GM20000 (cell line): ENCODE results near the gene SEMA3C.

ENCODE experiments used
- DNase-seq: peaks from one replicate; pipeline ENCODE4 v3.0.0; 2012; ENCODE audit warnings: low spot score
- TF ChIP-seq, protein P1 (sequence below): IDR thresholded peaks from 2 replicates; pipeline ENCODE4 v1.5.1; 2012; ENCODE audit warnings: mild to moderate bottlenecking, control low read depth; ENCODE audit errors: extremely low read depth, missing control alignments

The SEMA3C gene

DNA sequence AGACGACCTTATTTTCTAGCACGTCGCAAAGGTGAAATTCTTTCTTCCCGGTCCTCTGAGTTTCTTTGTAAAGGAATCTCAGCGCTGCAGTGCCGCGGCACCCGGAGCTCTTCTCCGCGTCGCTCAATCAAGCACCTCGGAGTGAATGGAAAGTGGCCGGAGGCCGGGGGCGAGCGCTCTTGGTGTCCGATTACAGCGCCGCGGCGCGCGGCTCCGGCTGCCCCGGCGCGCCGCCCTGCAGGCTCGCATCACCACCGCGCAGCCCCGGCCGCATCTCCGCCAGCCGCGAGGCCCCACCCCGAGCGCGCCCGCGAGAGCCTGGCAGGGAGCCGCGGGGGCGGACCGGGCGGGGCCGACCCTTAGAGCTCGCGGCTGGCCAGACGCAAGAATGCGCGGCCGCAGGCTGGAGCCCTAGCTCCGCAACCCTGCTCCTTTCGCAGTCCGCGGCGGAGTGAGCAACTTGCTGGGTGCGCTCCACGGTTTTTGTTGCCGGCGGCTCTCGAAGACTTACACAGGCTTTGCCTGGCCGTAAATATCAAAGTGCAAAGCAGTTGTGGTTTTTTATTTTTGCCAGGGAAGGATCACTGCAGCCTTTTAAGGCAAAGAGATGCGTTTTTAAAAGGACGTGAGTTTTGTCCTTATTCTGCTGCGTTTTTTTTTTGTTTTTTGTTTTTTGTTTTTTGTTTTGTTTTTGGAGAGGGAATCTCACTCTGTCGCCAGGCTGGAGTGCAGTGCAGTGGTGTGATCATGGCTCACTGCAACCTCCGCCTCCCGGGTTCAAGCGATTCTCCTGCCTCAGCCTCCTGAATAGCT lies at the start of gene SEMA3C:
SEMA3C (minus strand) TSS at position 143 of the 813 bp plus-strand sequence. CDS start 2,270 bp downstream, outside the sequence.
- TF ChIP-seq, protein P1, sequence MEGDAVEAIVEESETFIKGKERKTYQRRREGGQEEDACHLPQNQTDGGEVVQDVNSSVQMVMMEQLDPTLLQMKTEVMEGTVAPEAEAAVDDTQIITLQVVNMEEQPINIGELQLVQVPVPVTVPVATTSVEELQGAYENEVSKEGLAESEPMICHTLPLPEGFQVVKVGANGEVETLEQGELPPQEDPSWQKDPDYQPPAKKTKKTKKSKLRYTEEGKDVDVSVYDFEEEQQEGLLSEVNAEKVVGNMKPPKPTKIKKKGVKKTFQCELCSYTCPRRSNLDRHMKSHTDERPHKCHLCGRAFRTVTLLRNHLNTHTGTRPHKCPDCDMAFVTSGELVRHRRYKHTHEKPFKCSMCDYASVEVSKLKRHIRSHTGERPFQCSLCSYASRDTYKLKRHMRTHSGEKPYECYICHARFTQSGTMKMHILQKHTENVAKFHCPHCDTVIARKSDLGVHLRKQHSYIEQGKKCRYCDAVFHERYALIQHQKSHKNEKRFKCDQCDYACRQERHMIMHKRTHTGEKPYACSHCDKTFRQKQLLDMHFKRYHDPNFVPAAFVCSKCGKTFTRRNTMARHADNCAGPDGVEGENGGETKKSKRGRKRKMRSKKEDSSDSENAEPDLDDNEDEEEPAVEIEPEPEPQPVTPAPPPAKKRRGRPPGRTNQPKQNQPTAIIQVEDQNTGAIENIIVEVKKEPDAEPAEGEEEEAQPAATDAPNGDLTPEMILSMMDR = no peak

DNA sequence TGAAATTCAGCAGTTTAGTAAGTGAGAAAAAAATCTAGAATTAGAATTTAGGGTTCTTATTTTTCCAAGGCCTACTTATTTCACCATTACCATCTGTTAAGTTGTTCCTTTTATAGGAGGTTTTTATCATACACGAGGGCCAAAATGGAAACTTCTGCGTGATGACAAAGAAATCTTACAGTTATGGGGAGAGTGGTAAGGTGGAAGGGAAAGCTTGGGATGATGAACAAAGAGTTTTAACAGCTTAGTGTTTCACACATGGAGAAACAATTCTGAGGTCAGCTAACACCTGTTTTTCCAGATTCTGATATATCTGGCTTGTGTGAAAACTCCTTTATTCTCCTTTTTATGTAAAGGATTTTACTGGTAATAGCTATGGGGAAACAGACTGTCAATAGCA lies 49.8 kb upstream of the SEMA3C start:
- TF ChIP-seq, protein P1 = no peak
- no peak for DNase-seq

More for the DNA sequence above, at the start of gene SEMA3C:
- peak; percentile 69 for DNase-seq

DNA sequence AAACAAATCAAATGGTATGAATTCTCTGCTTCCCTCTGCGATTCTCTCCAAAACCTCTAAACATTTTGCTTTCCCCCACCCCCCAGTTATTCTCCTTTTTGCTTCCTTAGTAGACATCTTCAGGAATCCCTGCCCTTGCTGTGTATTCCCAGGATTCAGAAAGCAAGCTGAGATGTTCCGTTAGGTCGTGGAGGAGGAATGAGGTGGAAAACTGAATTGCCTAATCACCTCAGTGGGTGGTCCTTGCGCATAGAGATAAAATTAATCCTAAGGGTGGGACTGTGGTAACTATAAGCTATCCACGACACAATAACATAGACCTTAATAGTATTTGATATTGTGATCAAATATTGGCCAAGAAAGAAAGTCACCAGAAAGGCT lies 49.1 kb upstream of the SEMA3C start:
- TF ChIP-seq, protein P1 = no peak
- no peak for DNase-seq

DNA sequence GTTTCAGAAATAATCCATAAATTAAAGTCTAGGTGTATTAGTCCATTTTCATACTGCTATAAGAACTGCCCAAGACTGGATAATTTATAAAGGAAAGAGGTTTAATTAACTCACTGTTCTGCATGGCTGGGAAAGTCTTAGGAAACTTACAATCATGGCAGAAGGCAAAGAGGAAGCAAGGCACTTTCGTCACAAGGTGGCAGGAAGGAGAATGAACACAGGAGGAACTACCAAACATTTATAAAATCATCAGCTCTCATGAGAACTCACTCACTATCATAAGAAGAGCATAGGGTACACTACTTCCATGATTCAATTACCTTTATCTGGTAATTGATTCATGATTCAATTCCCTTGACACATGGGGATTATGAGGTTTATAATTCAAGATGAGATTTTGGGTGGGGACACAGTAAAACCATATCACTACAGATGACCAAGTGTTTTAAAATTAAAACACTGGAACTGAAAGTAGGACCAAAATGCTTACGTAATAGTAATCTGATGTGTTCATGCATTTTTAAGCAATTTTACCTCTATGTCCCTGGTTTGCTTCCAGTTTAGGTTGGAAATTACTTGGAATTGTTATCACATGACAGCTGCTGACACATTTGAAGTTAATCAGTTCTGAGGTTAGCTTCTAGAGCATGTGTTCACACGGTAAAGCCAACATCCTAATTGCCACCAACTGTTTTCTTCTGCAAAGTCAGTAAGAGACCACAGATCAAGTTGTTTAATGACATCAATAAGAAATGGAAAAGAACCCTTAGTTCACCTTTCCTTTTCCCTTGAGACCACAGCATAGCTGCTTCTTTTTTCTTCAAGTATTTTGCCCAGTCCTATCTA lies 48.4 kb upstream of the SEMA3C start:
- DNase-seq = no peak

DNA sequence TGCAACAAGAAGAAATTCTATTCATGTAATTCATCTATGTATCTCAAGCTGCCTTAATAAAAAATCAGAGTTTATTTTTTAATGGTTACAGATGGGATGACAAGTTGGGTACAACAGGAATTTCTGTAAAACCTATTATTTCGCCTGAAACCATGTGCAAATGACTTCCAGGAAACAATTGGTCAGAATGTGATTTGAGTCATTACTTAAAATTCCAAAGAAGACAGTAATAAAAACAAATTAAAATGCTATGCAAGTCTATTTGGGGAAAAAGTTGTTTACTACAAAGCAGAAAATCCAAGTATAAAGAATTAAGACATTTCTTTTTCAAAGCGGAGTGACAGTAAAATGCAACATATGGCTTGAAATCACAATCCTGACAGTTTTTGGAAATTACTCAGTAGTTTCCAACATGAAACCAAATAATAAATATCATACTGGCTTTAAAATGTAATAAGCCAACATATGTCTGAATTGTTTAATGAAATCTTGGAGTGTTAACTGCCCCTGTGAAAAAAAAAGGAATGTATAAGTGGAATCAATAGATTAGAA lies 41.5 kb upstream of the SEMA3C start:
- no peak for DNase-seq
- TF ChIP-seq, protein P1 = no peak

More for the DNA sequence above, 48.4 kb upstream of the SEMA3C start:
- TF ChIP-seq, protein P1 = no peak

DNA sequence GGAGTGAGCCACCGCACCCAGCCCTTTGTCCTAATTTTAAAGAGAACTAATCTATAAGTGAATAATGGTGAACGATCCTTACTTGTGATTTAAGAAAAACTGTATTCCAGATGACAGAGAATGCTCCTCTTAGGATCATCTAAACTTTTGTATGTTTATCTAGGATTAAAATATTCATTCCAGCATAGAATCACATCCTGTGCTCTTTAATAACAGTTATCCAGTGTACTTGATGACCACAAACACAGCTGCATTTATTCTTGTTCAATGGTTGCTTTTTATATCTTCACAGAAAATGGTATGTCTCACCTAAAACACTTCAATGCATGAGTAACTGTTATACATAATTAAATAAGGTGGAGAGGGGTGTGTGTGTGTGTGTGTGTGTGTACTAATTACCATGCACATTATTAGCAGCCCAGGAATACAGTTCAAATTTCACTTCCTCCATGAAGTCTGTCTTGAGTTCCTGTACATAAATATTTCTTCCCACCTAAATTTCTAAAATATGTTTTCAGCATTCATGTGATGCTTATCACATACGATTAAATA lies 38.5 kb upstream of the SEMA3C start:
- no peak for DNase-seq
- TF ChIP-seq, protein P1 = no peak
